K562 (cell line): ENCODE measurements around the gene CNTNAP3B.
"Not testable (repeated sequence)": the region's sequence is repeated elsewhere in the genome, so short reads cannot be mapped to it uniquely, and the experiment has no call there.

Experiments
- HLTF ChIP-seq: fragments of 450-650 bp; IDR thresholded peaks from 2 replicates; pipeline ENCODE4 v1.6.1; 2016
- PHF8 ChIP-seq: fragments of 200-600 bp; sonication (generic); IDR thresholded peaks from 2 replicates; pipeline ENCODE4 v1.6.1; 2012; ENCODE audit warnings: mixed run types, mild to moderate bottlenecking, inconsistent platforms, low read length, moderate library complexity, borderline replicate concordance
- TEAD4 ChIP-seq, 2 experiments: sonication (generic) in 1 of 2; formaldehyde crosslinking in 1 of 2; IDR thresholded peaks; 2 replicates each; pipeline versions ENCODE4 v1.6.1 to v1.8.0; 2012 to 2022; ENCODE audit warnings: borderline replicate concordance in 1 of 2, inconsistent platforms in 1 of 2, low read length in 1 of 2, mild to moderate bottlenecking in 1 of 2, missing genetic modification reagents in 1 of 2
- TOE1 ChIP-seq, 2 experiments: fragments of 450-650 bp in 1 of 2; sonication (generic) in 1 of 2; formaldehyde crosslinking in 1 of 2; IDR thresholded peaks; 2 replicates each; pipeline versions ENCODE4 v1.7.1 to v1.8.0; 2016 to 2022; ENCODE audit warnings: borderline replicate concordance in 2 of 2, mild to moderate bottlenecking in 2 of 2, antibody characterized with exemption in 1 of 2, inconsistent platforms in 1 of 2, low read depth in 1 of 2, missing genetic modification reagents in 1 of 2, moderate library complexity in 1 of 2
- ZKSCAN8 ChIP-seq: fragments of 200-800 bp; sonication (Bioruptor generic); IDR thresholded peaks from 2 replicates; pipeline ENCODE4 v1.6.1; 2016; ENCODE audit warnings: missing genetic modification characterization, missing compliant biosample characterization
- ZNF143 ChIP-seq: sonication (generic); formaldehyde crosslinking; IDR thresholded peaks from 2 replicates; pipeline ENCODE4 v1.9.0; 2022; ENCODE audit warnings: mild to moderate bottlenecking, missing genetic modification reagents
- TF ChIP-seq, protein P1 (sequence below): sonication (generic); formaldehyde crosslinking; IDR thresholded peaks from 2 replicates; pipeline ENCODE4 v1.8.0; 2022; ENCODE audit warnings: mild to moderate bottlenecking, low read depth, missing genetic modification reagents

DNA sequence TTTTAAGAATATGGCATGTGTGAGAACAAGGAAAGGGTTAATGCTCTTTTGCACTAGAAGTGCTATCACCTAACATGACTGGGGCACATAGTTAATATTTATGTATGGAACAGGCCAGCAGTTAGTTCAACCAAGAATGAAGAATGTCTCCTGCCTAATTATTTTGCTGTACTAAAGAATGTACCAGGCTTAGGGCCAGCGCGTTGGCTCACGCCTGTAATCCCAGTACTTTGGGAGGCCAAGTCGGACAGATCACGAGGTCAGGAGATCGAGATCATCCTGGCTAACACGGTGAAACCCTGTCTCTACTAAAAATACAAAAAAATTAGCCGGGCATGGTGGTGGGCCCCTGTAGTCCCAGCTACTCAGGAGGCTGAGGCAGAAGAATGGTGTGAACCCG is 114.9 kb downstream of the CNTNAP3B start:
- not testable (repeated sequence) for TF ChIP-seq TEAD4 (IDR thresholded peaks at IDR 0.05; ENCODE audit: low read length); TEAD4 (CRISPR knock-in tag; IDR thresholded peaks at IDR 0.05; ENCODE audit: borderline replicate concordance); HLTF; ZKSCAN8 (CRISPR knock-in tag); ZNF143 (CRISPR knock-in tag); TOE1 (IDR thresholded peaks at IDR 0.05; ENCODE audit: borderline replicate concordance); TOE1 (CRISPR knock-in tag; IDR thresholded peaks at IDR 0.05; ENCODE audit: borderline replicate concordance, low read depth); PHF8
- TF ChIP-seq, protein P1, sequence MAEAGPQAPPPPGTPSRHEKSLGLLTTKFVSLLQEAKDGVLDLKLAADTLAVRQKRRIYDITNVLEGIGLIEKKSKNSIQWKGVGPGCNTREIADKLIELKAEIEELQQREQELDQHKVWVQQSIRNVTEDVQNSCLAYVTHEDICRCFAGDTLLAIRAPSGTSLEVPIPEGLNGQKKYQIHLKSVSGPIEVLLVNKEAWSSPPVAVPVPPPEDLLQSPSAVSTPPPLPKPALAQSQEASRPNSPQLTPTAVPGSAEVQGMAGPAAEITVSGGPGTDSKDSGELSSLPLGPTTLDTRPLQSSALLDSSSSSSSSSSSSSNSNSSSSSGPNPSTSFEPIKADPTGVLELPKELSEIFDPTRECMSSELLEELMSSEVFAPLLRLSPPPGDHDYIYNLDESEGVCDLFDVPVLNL (CRISPR knock-in tag): not testable (repeated sequence)
